ENCODE measurements around the gene NPW. TPM values are rescaled to one million over a fixed set of nuclear protein-coding genes. Genes with fewer than 3 reads are reported as not detected.

The NPW gene
- total RNA-seq, result 2.9 and 6.9 TPM in 2 replicates

GRCh38 chr16:2019518-2019920, at the start of gene NPW:
TSS of gene NPW (plus strand) at chr16:2019785.

GRCh38 chr16:1971796-1972489, 47.6 kb upstream of the NPW start, which contains the start of gene TBL3:
TSS of gene TBL3 (plus strand) at chr16:1972053. CDS start at chr16:1972165, 112 bp downstream.

GRCh38 chr16:1981398-1981836, 38.2 kb upstream of the NPW start, which contains the start of gene NOXO1:
TSS of gene NOXO1 (minus strand) at chr16:1981469. CDS start at chr16:1981179, 290 bp downstream.

GRCh38 chr16:1983544-1984346, 35.8 kb upstream of the NPW start, which contains the start of gene GFER:
TSS of gene GFER (plus strand) at chr16:1984193. CDS start at chr16:1984219, 26 bp downstream.

GRCh38 chr16:1989209-1990100, 30.1 kb upstream of the NPW start, which contains the start of gene SYNGR3:
TSS of gene SYNGR3 (plus strand) at chr16:1989970. CDS start at chr16:1990103, 133 bp downstream.

GRCh38 chr16:2009791-2010510, 9.6 kb upstream of the NPW start, which contains the start of gene ZNF598:
TSS of gene ZNF598 (minus strand) at chr16:2009821.

GRCh38 chr16:2026461-2027023, 7.0 kb downstream of the NPW start, which contains the start of gene NHERF2:
TSS of gene NHERF2 (plus strand) at chr16:2026902. CDS start at chr16:2027006, 104 bp downstream.

GRCh38 chr16:2047330-2048115, 27.9 kb downstream of the NPW start, which contains the start of the genes NTHL1 and TSC2:
TSS of gene NTHL1 (minus strand) at chr16:2047834. CDS start at chr16:2047823, 11 bp downstream.
TSS of gene TSC2 (plus strand) at chr16:2047985. CDS start at chr16:2048616, 631 bp downstream.

Other genes starting within 250 kb of the NPW start
- gene NME3, start 248.2 kb upstream of the NPW start, total RNA-seq, result 61.7 and 65.7 TPM in 2 replicates
- gene EME2, start 247.0 kb upstream of the NPW start, total RNA-seq, result 2.6 and 3.7 TPM in 2 replicates
- gene MRPS34, start 246.7 kb upstream of the NPW start, total RNA-seq, result 83.6 and 89.1 TPM in 2 replicates
- gene SPSB3, start 237.2 kb upstream of the NPW start, total RNA-seq, result 22.7 and 34.8 TPM in 2 replicates
- 61.6 and 65.2 TPM in 2 replicates for gene NUBP2, start 236.8 kb upstream of the NPW start, total RNA-seq
- gene IGFALS, start 226.1 kb upstream of the NPW start, total RNA-seq, result not detected in 2 replicates
- 13.4 and 28.5 TPM in 2 replicates for gene HAGH, start 193.0 kb upstream of the NPW start, total RNA-seq
- 38.5 and 44.2 TPM in 2 replicates for gene FAHD1, start 192.6 kb upstream of the NPW start, total RNA-seq
- gene MEIOB, start 147.6 kb upstream of the NPW start, total RNA-seq, result not detected in 2 replicates
- gene HS3ST6, start 101.4 kb upstream of the NPW start, total RNA-seq, result not detected in 2 replicates
- 17.0 and 17.8 TPM in 2 replicates for gene MSRB1, start 76.6 kb upstream of the NPW start, total RNA-seq
- gene RPL3L, start 65.1 kb upstream of the NPW start, total RNA-seq, result not detected in 2 replicates
- 198 and 225 TPM in 2 replicates for gene NDUFB10, start 60.2 kb upstream of the NPW start, total RNA-seq
- gene RPS2, start 55.0 kb upstream of the NPW start, total RNA-seq, result 2,905 and 3,262 TPM in 2 replicates
- gene RNF151, start 52.9 kb upstream of the NPW start, total RNA-seq, result not detected in 2 replicates
- 32.6 and 34.3 TPM in 2 replicates for gene TBL3, start 47.7 kb upstream of the NPW start, total RNA-seq
- gene NOXO1, start 38.3 kb upstream of the NPW start, total RNA-seq, result not detected in 2 replicates
- gene GFER, start 35.6 kb upstream of the NPW start, total RNA-seq, result 14.4 and 17.3 TPM in 2 replicates
- 0.78 and 4.2 TPM in 2 replicates for gene SYNGR3, start 29.8 kb upstream of the NPW start, total RNA-seq
- 39.7 and 51.4 TPM in 2 replicates for gene ZNF598, start 10.0 kb upstream of the NPW start, total RNA-seq
- 35.2 and 46.3 TPM in 2 replicates for gene NHERF2, start 7.1 kb downstream of the NPW start, total RNA-seq
- 13.9 and 17.2 TPM in 2 replicates for gene NTHL1, start 28.0 kb downstream of the NPW start, total RNA-seq
- gene TSC2, start 28.2 kb downstream of the NPW start, total RNA-seq, result 51.2 and 53.6 TPM in 2 replicates
- gene PKD1, start 116.1 kb downstream of the NPW start, total RNA-seq, result 85.9 and 91.5 TPM in 2 replicates
- gene RAB26, start 128.8 kb downstream of the NPW start, total RNA-seq, result not detected in 2 replicates
- gene TRAF7, start 136.0 kb downstream of the NPW start, total RNA-seq, result 52.4 and 66.5 TPM in 2 replicates
- 0.12 and 0.15 TPM in 2 replicates for gene CASKIN1, start 176.8 kb downstream of the NPW start, total RNA-seq
- gene MLST8, start 185.7 kb downstream of the NPW start, total RNA-seq, result 39.9 and 57.6 TPM in 2 replicates
- gene BRICD5, start 191.1 kb downstream of the NPW start, total RNA-seq, result 0.83 and 1.1 TPM in 2 replicates
- 7.3 and 9.2 TPM in 2 replicates for gene PGP, start 195.1 kb downstream of the NPW start, total RNA-seq
- 15.9 and 20.5 TPM in 2 replicates for gene E4F1, start 203.8 kb downstream of the NPW start, total RNA-seq
- gene DNASE1L2, start 216.7 kb downstream of the NPW start, total RNA-seq, result 4.5 TPM in 1 of 2 replicates, not detected in the other
- gene ECI1, start 231.8 kb downstream of the NPW start, total RNA-seq, result 20.4 and 29.7 TPM in 2 replicates
- gene RNPS1, start 248.3 kb downstream of the NPW start, total RNA-seq, result 87.1 and 98.5 TPM in 2 replicates